ENCODE data around the gene ATP9A. TPM values are rescaled to one million over a fixed set of nuclear protein-coding genes. Genes with fewer than 3 reads are reported as not detected.
"Not testable (repeated sequence)": the region's sequence is repeated elsewhere in the genome, so short reads cannot be mapped to it uniquely, and the experiment has no call there.

ATP9A gene
- total RNA-seq, 1 experiment from 2014 or later: 0.20 TPM

DNA sequence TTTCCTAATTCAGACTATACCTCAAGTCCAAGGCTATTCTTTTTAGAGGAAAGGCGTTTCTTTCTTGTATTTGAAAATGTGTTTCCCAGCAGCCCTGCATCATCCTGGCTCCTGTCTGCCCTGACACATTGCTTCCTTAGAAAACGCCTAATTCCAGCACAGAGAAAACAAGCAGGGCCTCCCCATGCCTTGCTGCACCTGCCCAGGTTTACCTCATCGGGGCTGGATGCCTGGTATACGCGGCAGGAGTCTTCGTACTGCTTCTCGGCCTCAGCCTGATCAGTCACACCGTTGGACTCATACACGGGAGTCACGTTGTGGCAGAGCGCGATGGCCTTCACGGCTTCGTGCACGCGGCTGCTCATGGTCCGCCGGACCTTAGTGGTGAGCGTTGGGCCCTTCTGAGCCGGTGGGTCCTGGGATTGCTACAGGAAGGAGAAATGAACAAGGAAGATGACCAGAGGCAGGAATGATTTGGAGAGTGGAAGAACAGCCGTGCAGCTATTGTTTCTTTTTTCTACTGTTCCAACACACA is 111.4 kb downstream of the ATP9A start:
- no peaks in the 10 kb centered on the region; the same call in 1 of the 2 replicates for H3K9me3 ChIP-seq (replicated peaks)
- no peaks in the 10 kb centered on the region for H3K36me3 ChIP-seq
- H3K4me3 ChIP-seq: no peak overlapping the region
- H3K27ac ChIP-seq: no peak overlapping the region
- H3K27me3 ChIP-seq: peaks cover 42% of the 10 kb centered on the region
- no peak for DNase-seq
- no peaks in the 10 kb centered on the region for H3K4me1 ChIP-seq

DNA sequence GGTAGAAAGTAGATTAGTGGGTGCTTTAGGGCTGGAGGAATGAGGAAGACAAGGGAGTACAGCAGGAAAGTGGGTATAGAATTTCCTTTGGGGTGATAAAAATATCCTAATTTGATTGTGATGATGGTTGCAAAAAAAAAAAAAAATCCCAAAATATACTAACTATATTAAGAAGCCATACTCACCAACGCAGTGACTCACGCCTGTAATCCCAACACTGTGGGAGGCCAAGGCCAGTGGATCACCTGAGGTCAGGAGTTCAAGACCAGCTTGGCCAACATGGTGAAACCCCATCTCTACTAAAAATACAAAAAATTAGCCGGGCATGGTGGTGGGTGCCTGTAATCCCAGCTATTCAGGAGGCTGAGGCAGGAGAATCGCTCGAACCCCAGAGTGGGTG is 112.1 kb downstream of the ATP9A start:
- H3K4me1 ChIP-seq: not testable (repeated sequence)

DNA sequence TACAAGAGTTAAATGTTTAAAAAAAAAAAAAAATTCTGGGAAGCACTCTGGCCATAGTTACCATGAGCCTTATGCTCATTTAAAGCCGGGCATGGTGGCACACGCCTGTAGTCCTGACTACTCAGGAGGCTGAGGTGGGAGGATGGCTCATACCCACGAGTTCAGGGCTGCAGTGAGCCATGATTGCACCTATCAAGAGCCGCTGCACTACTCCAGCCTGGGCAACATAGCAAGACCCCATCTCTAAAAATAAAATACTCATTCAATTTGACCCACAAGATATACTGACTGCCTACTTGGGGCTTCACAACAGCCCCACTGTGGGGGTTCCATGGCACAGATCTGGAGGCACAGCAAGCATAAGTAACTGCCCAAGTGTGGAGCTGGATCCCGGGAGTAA is 113.7 kb downstream of the ATP9A start:
- peaks cover 37% of the 10 kb centered on the region for H3K27me3 ChIP-seq
- H3K27ac ChIP-seq: no peak overlapping the region
- H3K4me3 ChIP-seq: no peak overlapping the region
- H3K36me3 ChIP-seq: no peaks in the 10 kb centered on the region
- DNase-seq: no peak
- H3K9me3 ChIP-seq (replicated peaks): no peaks in the 10 kb centered on the region
- no peaks in the 10 kb centered on the region for H3K4me1 ChIP-seq

More for the DNA sequence above, 112.1 kb downstream of the ATP9A start:
- H3K4me3 ChIP-seq; H3K27ac ChIP-seq; DNase-seq; H3K36me3 ChIP-seq; H3K9me3 ChIP-seq (replicated peaks): not testable (repeated sequence)
- peaks cover 42% of the 10 kb centered on the region for H3K27me3 ChIP-seq

DNA sequence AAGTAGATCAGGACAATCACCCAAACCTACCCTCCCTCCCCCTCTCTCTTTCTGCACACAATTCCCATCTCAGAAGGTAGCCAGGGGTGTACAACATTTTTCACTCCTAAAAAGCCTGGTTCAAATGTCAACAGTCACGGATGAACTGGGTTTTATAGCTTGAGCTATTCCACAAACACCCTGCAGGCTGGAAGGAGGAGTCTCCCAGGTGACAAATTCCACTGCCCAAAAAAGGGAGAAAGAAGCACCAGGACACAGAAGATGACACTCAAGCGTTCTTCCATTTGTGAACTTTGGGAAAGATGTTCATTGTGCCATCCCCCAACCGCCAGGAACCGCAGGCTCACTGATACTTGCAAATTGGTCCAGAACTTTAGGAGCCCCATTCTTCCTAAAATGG is 114.1 kb downstream of the ATP9A start:
- H3K4me3 ChIP-seq: no peak overlapping the region
- no peaks in the 10 kb centered on the region for H3K36me3 ChIP-seq
- H3K27ac ChIP-seq: no peak overlapping the region
- no peaks in the 10 kb centered on the region for H3K9me3 ChIP-seq (replicated peaks)
- peaks cover 32% of the 10 kb centered on the region for H3K27me3 ChIP-seq
- DNase-seq: no peak
- no peaks in the 10 kb centered on the region for H3K4me1 ChIP-seq

DNA sequence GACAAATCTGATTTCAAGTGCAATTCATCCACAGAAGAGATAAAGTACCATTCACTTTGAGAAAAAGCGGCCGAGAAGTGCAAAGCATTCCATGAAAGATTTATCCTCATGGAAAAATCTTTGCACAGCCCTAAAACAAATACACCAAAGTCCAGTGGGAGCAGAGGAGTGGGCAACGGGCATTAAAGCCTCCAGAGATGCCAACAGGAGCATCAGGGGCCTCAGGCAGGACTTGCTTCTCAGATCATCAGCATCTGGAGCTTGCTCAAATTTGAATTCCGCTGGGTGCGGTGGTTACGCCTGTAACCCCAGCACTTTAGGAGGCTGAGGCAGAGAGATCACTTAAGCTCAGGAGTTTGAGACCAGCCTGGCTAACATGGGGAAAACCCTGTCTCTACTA is 115.0 kb downstream of the ATP9A start:
- Histone ChIP-seq H3K4me1 (no peaks in the 10 kb centered on the region), H3K4me3 (no peak overlapping the region), H3K9me3 (replicated peaks) (no peaks in the 10 kb centered on the region), H3K27ac (no peak overlapping the region), H3K36me3 (no peaks in the 10 kb centered on the region), H3K27me3 (peaks cover 27% of the 10 kb centered on the region)
- DNase-seq: no peak

DNA sequence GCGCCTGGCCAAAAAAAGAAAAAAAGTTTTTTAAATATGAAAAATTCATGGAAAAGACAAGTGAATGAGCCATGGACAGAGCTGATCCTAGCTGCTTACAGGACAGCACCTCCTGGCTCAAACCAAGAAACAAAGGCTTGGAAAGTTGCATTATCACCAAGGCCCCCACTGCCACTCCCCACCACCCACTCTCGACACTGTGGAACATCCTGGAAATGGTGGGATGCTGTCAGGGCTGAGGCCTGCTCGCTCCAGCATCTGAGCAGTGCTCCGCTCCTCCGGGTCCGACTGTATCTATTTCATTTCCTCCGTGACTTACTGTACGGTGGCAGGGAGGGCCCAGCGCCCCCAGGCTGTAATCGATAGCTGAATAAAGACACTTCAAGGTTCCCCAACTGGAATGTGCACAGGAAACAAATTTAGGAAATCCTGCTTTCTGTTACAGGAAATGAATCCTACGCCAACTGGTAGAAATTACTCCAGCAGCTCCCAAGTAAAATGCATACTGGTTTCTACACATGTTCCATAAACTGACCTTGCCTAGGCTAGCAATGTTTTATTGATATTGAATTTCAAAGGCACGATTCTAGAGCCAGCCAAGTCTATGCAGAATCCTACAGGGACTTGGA is 116.2 kb downstream of the ATP9A start:
- no peaks in the 10 kb centered on the region for H3K9me3 ChIP-seq (replicated peaks)
- no peaks in the 10 kb centered on the region for H3K36me3 ChIP-seq
- H3K4me3 ChIP-seq: no peak overlapping the region
- no peak overlapping the region for H3K27ac ChIP-seq
- no peak for DNase-seq
- no peaks in the 10 kb centered on the region for H3K4me1 ChIP-seq
- H3K27me3 ChIP-seq: peaks cover 27% of the 10 kb centered on the region

DNA sequence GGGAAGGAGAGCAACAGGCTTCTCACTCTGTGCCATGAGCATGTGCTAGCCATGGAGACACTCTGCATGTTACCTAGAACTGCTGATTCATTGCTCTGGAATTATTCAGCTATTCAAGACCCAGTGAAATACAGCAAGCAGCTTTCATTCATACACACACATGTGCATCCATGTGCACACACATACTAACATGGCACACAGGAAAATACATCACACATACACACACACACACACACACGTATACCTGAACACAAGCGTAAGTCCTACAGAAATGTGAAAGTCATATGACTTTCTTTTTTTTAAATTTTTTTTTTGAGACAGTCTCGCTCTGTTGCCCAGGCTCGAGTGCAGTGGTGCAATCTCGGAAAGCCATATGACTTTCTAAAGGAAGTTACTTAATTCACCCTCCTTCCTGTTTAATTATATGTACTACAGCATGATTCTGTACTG is 117.5 kb downstream of the ATP9A start:
- H3K4me1 ChIP-seq: no peaks in the 10 kb centered on the region
- DNase-seq: no peak
- no peak overlapping the region for H3K27ac ChIP-seq

DNA sequence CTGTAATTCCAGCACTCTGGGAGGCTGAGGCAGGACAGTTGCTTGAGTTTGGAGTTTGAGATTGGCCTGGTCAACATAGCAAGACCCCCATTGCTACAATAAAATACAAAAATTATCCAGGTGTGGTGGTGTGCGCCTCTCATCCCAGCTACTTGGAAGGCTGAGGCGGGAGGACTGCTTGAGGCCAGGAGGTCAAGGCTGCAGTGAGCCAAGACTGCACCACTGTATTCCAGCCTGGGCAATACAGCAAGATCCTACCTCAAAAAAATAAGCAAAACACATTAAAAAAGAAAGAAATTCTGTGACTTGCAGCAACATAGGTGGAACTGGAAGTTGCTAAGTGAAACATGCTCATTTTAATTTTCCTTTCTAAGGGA is 119.6 kb downstream of the ATP9A start:
- no peak overlapping the region for H3K4me3 ChIP-seq
- no peaks in the 10 kb centered on the region for H3K9me3 ChIP-seq (replicated peaks)
- H3K36me3 ChIP-seq: no peaks in the 10 kb centered on the region
- no peak for DNase-seq
- H3K4me1 ChIP-seq: no peaks in the 10 kb centered on the region
- H3K27ac ChIP-seq: no peak overlapping the region
- H3K27me3 ChIP-seq: peaks cover 17% of the 10 kb centered on the region

More for the DNA sequence above, 117.5 kb downstream of the ATP9A start:
- no peaks in the 10 kb centered on the region for H3K36me3 ChIP-seq
- H3K9me3 ChIP-seq (replicated peaks): no peaks in the 10 kb centered on the region
- no peak overlapping the region for H3K4me3 ChIP-seq
- peaks cover 22% of the 10 kb centered on the region for H3K27me3 ChIP-seq

DNA sequence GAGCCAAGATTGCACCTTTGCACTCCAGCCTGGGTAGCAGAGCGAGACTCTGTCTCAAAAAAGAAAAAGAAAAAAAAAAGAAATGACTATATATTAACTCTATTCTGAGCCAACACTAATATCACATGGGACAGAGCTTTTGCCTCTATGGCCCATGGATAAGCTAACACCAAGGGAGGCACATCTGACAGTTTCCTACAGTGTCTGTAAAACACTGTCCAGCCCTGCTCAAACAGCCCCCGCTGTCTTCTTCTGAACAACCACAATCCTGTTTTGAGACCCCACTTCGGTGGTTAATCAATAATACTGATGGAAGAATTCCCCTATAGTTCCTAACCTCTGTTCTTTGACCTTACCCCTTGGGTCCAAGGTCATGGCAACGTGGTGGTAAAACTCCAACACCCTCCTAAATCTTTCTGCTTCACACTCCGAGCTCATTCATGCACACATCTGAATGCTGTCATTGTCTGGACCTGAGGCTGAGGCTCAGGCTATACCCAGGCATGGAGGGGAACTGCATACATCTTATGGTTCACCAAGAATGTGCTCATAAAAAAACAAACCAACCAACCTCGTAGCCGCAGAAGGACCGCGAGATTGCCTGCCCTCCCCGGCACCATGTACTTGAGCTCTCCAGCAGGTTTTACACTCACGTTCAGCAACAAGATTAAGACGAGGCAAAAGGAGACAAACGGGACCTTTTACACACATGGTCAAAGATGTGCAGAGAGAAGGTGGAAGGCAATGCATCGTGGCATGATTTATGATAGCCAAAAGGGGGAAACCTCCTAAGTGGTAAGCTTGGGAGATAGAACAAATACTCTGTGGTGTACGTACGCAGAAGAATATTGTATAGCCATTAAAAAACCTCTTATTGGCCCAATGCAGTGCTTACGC is 120.3 kb downstream of the ATP9A start:
- no peak overlapping the region for H3K4me3 ChIP-seq
- peaks cover 17% of the 10 kb centered on the region for H3K27me3 ChIP-seq
- no peak overlapping the region for H3K27ac ChIP-seq
- no peak for DNase-seq
- no peaks in the 10 kb centered on the region for H3K36me3 ChIP-seq
- no peaks in the 10 kb centered on the region for H3K4me1 ChIP-seq
- no peaks in the 10 kb centered on the region for H3K9me3 ChIP-seq (replicated peaks)

DNA sequence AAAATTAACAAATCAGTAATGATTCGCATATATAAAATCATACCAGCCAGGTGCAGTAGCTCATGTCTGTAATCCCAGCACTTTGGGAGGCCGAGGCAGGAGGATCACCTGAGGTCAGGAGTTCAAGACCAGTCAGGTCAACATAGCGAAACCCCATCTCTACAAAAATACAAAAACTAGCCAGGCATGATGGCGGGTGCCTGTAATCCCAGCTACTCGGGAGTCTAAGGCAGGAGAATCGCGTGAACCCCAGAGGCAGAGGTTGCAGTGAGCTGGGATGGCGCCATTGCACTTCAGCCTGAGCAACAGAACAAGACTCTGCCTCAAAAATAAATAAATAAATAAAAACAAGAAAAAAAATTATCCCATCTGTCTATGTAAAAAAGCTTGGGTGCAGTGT is 124.4 kb downstream of the ATP9A start:
- not testable (repeated sequence) for H3K9me3 ChIP-seq (replicated peaks); H3K36me3 ChIP-seq; H3K4me3 ChIP-seq; H3K27ac ChIP-seq; H3K4me1 ChIP-seq; DNase-seq
- H3K27me3 ChIP-seq: peaks cover 13% of the 10 kb centered on the region

DNA sequence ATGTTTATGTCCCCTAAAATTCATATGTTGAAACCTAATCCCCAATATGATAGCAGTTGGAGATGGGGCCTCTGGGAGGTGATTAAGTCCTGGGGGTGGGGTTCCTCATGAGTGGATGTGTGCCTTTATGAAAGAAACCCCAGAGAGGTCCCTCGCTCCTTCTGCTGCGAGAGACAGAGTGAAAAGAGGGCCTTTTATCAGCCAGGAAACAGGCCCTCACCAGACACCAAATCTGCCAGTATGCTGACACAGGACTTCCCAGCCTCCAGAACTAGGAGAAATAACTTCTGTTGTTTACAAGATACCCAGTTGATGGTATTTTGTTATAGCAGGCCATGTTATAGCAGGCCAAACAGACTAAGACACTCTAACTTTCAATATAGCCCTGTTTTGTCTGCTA is 124.8 kb downstream of the ATP9A start:
- no peak overlapping the region for H3K27ac ChIP-seq

DNA sequence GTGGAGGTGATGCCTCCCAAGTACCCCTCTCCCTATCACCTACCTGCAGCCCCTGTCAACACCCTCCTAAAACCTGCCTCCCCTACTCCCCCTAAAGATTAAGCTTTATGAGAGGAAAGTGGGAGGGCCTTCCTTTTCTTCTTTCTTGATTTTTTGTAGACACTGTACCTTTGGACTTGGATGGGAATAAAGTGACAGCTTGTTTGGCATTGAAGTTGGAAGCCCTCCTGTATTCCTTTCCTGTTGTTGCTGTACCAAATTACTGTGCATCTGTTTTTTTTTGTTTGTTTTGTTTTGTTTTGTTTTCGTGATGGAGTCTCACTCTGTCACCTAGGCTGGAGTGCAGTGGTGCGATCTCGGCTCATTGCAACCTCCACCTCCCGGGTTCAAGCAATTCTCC is 126.3 kb downstream of the ATP9A start:
- Histone ChIP-seq H3K27ac (no peak overlapping the region), H3K9me3 (replicated peaks) (no peaks in the 10 kb centered on the region), H3K4me3 (no peak overlapping the region), H3K36me3 (no peaks in the 10 kb centered on the region), H3K27me3 (peaks cover 8% of the 10 kb centered on the region; the same call in 1 of the 2 replicates), H3K4me1 (no peaks in the 10 kb centered on the region)
- DNase-seq: no peak

More for the DNA sequence above, 124.8 kb downstream of the ATP9A start:
- Histone ChIP-seq H3K4me3 (no peak overlapping the region), H3K36me3 (no peaks in the 10 kb centered on the region), H3K27me3 (peaks cover 13% of the 10 kb centered on the region), H3K4me1 (no peaks in the 10 kb centered on the region), H3K9me3 (replicated peaks) (no peaks in the 10 kb centered on the region)
- DNase-seq: no peak

DNA sequence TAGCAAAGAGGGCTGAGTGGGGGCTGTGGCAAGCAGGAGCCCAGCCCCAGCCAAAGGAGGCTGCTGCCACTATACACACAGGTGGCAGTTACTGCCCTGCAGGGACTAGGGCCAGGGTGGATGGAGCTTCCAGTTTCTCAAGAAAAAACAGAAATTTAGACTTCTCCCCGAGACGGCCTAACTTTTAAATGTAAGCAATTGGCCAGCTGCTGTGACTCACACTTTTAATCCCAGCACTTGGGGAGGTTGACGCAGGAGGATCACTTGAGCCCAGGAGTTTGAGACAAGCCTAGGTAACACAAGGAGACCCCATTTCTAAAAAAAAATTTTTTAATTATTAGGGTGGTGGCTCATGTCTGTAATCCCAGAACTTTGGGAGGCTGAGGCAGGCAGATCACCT is 127.4 kb downstream of the ATP9A start:
- Histone ChIP-seq H3K9me3 (replicated peaks) (no peaks in the 10 kb centered on the region), H3K27me3 (peaks cover 10% of the 10 kb centered on the region; the same call in 1 of the 2 replicates), H3K36me3 (no peaks in the 10 kb centered on the region), H3K4me3 (no peak overlapping the region), H3K4me1 (peaks cover 4% of the 10 kb centered on the region; the same call in 1 of the 2 replicates), H3K27ac (no peak overlapping the region)
- DNase-seq: no peak

DNA sequence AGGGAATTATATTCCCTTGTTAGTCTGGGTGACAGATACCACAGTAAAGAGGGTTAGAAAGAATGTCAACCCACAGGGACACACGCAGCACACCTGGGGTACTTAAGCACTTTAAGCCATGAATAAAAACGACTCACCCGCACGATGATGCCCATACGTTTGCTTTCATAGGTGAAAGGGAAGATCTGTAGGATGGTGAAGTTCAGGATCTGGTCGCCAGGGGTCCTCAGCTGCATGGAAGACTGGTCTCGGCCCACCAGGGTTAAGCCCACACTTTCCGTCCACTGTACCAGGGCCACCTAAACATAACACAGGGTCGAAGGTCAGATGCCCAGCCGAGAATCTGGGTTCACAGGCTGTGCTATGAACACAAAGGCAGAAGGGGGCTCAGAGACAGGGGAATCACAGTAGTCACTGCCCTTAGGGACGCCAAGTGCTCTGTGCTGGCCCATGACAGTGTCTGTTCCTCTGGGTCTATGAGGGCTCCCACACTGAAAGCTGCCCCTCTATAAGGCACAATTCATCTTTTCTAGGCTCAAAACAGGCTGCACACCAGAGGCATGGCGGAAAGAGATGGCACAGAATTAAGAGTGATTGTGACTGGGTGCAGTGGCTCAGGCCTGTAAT is 128.9 kb downstream of the ATP9A start:
- DNase-seq: peak; percentile 62 to 78
- no peak overlapping the region for H3K27ac ChIP-seq

DNA sequence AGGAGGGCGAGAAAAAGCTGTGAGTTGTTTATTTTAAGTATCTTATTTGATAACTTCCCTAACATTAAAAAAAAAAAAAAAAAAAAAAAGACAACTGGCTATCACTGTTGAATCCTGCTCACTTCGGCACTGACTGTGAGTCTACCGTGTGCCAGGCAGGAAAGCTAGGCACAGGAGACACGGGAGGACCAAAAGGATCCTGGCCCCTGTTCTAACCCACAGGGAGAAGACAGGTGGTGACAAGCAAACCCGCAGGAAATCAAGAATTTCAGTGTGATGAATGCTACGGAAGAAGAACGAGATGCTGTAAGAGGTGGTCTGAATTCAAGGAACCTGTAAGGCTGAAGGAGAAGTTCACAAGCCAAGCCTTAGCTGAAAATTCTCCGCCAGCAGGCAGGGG is 130.9 kb downstream of the ATP9A start:
- peaks cover 4% of the 10 kb centered on the region; the same call in 1 of the 2 replicates for H3K4me1 ChIP-seq
- no peak for DNase-seq
- no peaks in the 10 kb centered on the region for H3K9me3 ChIP-seq (replicated peaks)
- H3K27ac ChIP-seq: no peak overlapping the region
- H3K27me3 ChIP-seq: peaks cover 2% of the 10 kb centered on the region
- H3K4me3 ChIP-seq: no peak overlapping the region
- no peaks in the 10 kb centered on the region for H3K36me3 ChIP-seq

More for the DNA sequence above, 128.9 kb downstream of the ATP9A start:
- H3K36me3 ChIP-seq: no peaks in the 10 kb centered on the region
- H3K4me3 ChIP-seq: no peak overlapping the region
- peaks cover 4% of the 10 kb centered on the region; the same call in 1 of the 2 replicates for H3K4me1 ChIP-seq
- H3K9me3 ChIP-seq (replicated peaks): no peaks in the 10 kb centered on the region
- peaks cover 2% of the 10 kb centered on the region; the same call in 1 of the 2 replicates for H3K27me3 ChIP-seq
